Fibroblast of lung (primary cell): ENCODE data around the gene CNGA1.

Source experiments
- CTCF ChIP-seq, 2 donors: IDR thresholded peaks in 1 of 2; conservative IDR thresholded peaks in 1 of 2; 1 replicate in 1 of 2; 2 replicates in 1 of 2; pipeline ENCODE4 v1.5.1; 2011 to 2012; ENCODE audit warnings: low read length in 2 of 2, control low read depth in 1 of 2, inconsistent platforms in 1 of 2, low read depth in 1 of 2, mild to moderate bottlenecking in 1 of 2
- EZH2 ChIP-seq: IDR thresholded peaks from 2 replicates; pipeline ENCODE4 v1.5.1; 2012; ENCODE audit warnings: low read length, control low read depth, mild to moderate bottlenecking; ENCODE audit errors: missing control alignments

- no peak for TF ChIP-seq EZH2
- no peak for TF ChIP-seq CTCF (conservative IDR thresholded peaks at IDR 0.05 in 1 of 2, IDR thresholded peaks at IDR 0.05 in 1 of 2; ENCODE audit: low read depth in 1 of 2, low read length in 2 of 2)
These were observed 8.5 kb upstream of the CNGA1 start for GRCh38 chr4:48025005-48025404.
